ENCODE data around the gene ARHGDIB. TPM values are rescaled to one million over a fixed set of nuclear protein-coding genes. Genes with fewer than 3 reads are reported as not detected.

Gene ARHGDIB
- total and polyA plus RNA-seq, 2 of the 4 experiments (the other 2 are of a cell fraction) = 24.9 to 30.7 TPM

GRCh38 chr12:14920475-14921126 is 40.8 kb downstream of the ARHGDIB start:
- no peaks in the 10 kb centered on the region for H4K20me1 ChIP-seq (ENCODE audit: insufficient read depth, low read length)
- in situ Hi-C loops (cut with MboI; ENCODE audit: low sequenced_read_pairs) (no loop called here), intact Hi-C loops (cut with micrococcal nuclease) (no loop called here), dilution Hi-C loops (cut with HindIII; ENCODE audit: low sequenced_read_pairs, unreplicated experiment) (no loop called here)
- no peak overlapping the region for H2BK20ac ChIP-seq (ENCODE audit: low read depth, low read length)
- H3K14ac ChIP-seq (replicated peaks; ENCODE audit: low read depth, low read length) = no peak overlapping the region
- H4K5ac ChIP-seq (ENCODE audit: low read depth, low read length) = no peak overlapping the region
- H3K18ac ChIP-seq (ENCODE audit: low read depth, low read length) = no peak overlapping the region
- no peak overlapping the region for H3K4me2 ChIP-seq (ENCODE audit: low read depth, low read length)
- ChIA-PET POLR2A (ENCODE audit: unreplicated experiment) (no interaction called here), CTCF (no interaction called here)
- no TSS peak for BruUV-seq (replicated peaks)
- H3K9me3 ChIP-seq (ENCODE audit: control insufficient read depth, insufficient read depth, low read length) = no peaks in the 10 kb centered on the region
- no peaks in the 10 kb centered on the region for H3K4me1 ChIP-seq (ENCODE audit: control insufficient read depth, insufficient read depth, low read length)
- no peaks in the 10 kb centered on the region; the same call in 1 of the 2 replicates for H3K27me3 ChIP-seq (ENCODE audit: control insufficient read depth, insufficient read depth, low read length)
- H2AFZ ChIP-seq (replicated peaks; ENCODE audit: low read length, poor library complexity) = no peak overlapping the region
- H3K36me3 ChIP-seq (ENCODE audit: control insufficient read depth, insufficient read depth, low read length) = no peaks in the 10 kb centered on the region
- DNase-seq (no peak), ATAC-seq (ENCODE audit: low read depth) (no peak)
- H4K91ac ChIP-seq (ENCODE audit: insufficient read depth, low read depth, low read length) = no peak overlapping the region
- no peak overlapping the region for H4K8ac ChIP-seq (ENCODE audit: low read depth in 2 of 2, low read length in 2 of 2)
- no peak overlapping the region for H2AK5ac ChIP-seq (ENCODE audit: low read depth, low read length)
- no peak overlapping the region for H2AK9ac ChIP-seq (replicated peaks; ENCODE audit: low read depth, low read length, poor library complexity)
- TF ChIP-seq RFX5 (IDR thresholded peaks at IDR 0.05; ENCODE audit: low read depth, low read length) (no peak), NFE2L2 (IDR thresholded peaks at IDR 0.05; ENCODE audit: low read depth, low read length) (no peak), RCOR1 (IDR thresholded peaks at IDR 0.05; ENCODE audit: insufficient replicate concordance, low read length) (no peak), POLR2A (IDR thresholded peaks at IDR 0.05; ENCODE audit: low read depth, low read length) (no peak), USF2 (IDR thresholded peaks at IDR 0.05; ENCODE audit: low read depth, low read length) (no peak), MAFK (IDR thresholded peaks at IDR 0.05; ENCODE audit: low read depth, low read length) (no peak), FOS (IDR thresholded peaks at IDR 0.05; ENCODE audit: low read depth, low read length) (no peak), CHD1 (IDR thresholded peaks at IDR 0.05; ENCODE audit: low read depth, low read length) (no peak), CEBPB (IDR thresholded peaks at IDR 0.05; ENCODE audit: low read depth, low read length) (no peak), RAD21 (IDR thresholded peaks at IDR 0.05; ENCODE audit: low read length) (no peak), BHLHE40 (IDR thresholded peaks at IDR 0.05; ENCODE audit: low read depth, low read length) (no peak), MAZ (IDR thresholded peaks at IDR 0.05; ENCODE audit: borderline replicate concordance, low read depth, low read length) (no peak), MXI1 (IDR thresholded peaks at IDR 0.05; ENCODE audit: borderline replicate concordance, low read depth, low read length) (no peak), ELK1 (IDR thresholded peaks at IDR 0.05; ENCODE audit: borderline replicate concordance, low read depth, low read length) (no peak), SMC3 (IDR thresholded peaks at IDR 0.05; ENCODE audit: low read depth, low read length) (no peak), CTCF (conservative IDR thresholded peaks at IDR 0.05; ENCODE audit: low read depth, low read length) (no peak)
- H3K4ac ChIP-seq (ENCODE audit: low read depth, low read length) = no peak overlapping the region
- no peaks in the 10 kb centered on the region for H3K79me1 ChIP-seq (ENCODE audit: low read depth in 1 of 2, low read length in 2 of 2)
- H3K23ac ChIP-seq (ENCODE audit: low read depth, low read length) = no peak overlapping the region
- no peak overlapping the region for H3K27ac ChIP-seq (ENCODE audit: insufficient read depth, low read length)
- H2BK15ac ChIP-seq (ENCODE audit: low read depth, low read length) = no peak overlapping the region
- H3K9me1 ChIP-seq (ENCODE audit: insufficient read depth, low read length) = no peaks in the 10 kb centered on the region
- no peak overlapping the region for H3K9ac ChIP-seq (ENCODE audit: low read depth, low read length)
- no peak overlapping the region for H3K4me3 ChIP-seq (ENCODE audit: insufficient read depth, low read depth, low read length)
- H2BK5ac ChIP-seq (ENCODE audit: low read depth, low read length, poor library complexity, severe bottlenecking) = no peak overlapping the region
- no peak overlapping the region for H3K56ac ChIP-seq (ENCODE audit: extremely low read depth, insufficient read depth, low read length)
- 86% methylated on average over 1 of the region's 7 CpGs; no CpG with 5 or more reads in 1 of the 2 experiments for WGBS, 2 experiments (ENCODE audit: extremely low coverage in 2 of 2, insufficient read length in 1 of 2)
- H2BK120ac ChIP-seq (ENCODE audit: low read depth, low read length) = no peak overlapping the region
